H54 (cell line): Measurements from ENCODE around the gene ZBTB20.

Source experiments
- DNase-seq: peaks from one replicate; pipeline ENCODE4 v3.0.0; 2011; ENCODE audit warnings: low spot score, mixed read lengths; ENCODE audit not compliant: insufficient read length
- FAIRE-seq: peaks from 3 replicates; lab custom pipeline; 2011; peaks lifted over from hg19 to GRCh38; lab: Jason Lieb, UNC
- POLR2A ChIP-seq: IDR thresholded peaks from 2 replicates; pipeline ENCODE4 v1.6.1; 2011; ENCODE audit warnings: low read depth, mild to moderate bottlenecking, low read length

Gene ZBTB20

GRCh38 chr3:114569186-114569585 lies 577.9 kb downstream of the ZBTB20 start:
- no peak for TF ChIP-seq POLR2A
- FAIRE-seq (peak; percentile 91), DNase-seq (no peak)

GRCh38 chr3:114567771-114568170 lies 579.3 kb downstream of the ZBTB20 start:
- FAIRE-seq (no peak), DNase-seq (no peak)
- no peak for TF ChIP-seq POLR2A

DNA sequence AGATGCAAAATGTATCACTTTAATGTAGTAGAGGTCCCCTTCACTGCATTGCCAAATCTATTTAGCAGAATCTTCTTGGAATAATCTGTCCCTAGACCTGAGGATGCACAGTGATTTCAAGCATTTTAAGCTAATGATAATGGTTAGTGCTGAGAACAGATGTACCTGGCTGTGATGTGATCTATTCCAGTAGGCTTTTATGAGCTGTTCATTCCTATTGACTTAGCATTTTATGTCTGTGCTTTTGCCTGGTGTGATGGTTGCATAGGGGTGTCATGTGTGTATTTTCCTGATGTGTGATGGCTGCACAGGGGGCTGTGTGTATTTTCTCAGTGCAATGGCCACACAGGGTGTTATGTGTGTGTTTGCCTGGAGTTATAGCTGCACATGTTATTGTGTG lies 580.3 kb downstream of the ZBTB20 start:
- DNase-seq, result no peak
- peak; percentile 79 for FAIRE-seq
- TF ChIP-seq POLR2A, result no peak

DNA sequence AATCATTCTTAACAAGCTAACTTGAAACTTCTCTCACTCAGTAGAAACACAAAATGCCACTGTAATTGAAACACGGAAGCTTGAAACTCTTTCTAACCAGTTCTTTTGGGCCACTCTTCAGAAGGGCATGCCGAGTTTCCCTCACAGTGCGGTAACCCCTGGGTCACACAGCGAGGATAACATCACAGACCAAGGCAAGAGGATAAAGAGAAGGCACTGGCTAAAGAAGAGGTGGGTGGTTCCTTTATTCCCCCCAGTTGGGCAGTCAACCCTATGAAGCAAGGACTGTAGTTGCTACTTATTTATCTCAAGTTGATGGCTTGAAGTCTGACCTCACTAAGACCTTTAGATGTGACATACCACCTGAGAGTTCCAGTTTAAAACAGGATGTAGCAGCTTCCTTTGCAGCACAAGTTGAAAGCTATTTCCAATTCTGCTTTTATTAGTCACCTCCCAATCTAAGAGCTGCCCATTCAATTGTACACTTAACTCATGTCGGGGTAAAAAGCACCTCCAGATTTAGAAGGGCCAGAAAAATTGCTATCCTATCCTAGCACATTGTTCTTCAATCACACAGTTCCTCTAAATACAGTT lies 580.8 kb downstream of the ZBTB20 start:
- DNase-seq (no peak), FAIRE-seq (peak; percentile 15)
- no peak for TF ChIP-seq POLR2A

- FAIRE-seq, result no peak
- no peak for TF ChIP-seq POLR2A
Measured at GRCh38 chr3:114565216-114565615, 581.9 kb downstream of the ZBTB20 start.

DNA sequence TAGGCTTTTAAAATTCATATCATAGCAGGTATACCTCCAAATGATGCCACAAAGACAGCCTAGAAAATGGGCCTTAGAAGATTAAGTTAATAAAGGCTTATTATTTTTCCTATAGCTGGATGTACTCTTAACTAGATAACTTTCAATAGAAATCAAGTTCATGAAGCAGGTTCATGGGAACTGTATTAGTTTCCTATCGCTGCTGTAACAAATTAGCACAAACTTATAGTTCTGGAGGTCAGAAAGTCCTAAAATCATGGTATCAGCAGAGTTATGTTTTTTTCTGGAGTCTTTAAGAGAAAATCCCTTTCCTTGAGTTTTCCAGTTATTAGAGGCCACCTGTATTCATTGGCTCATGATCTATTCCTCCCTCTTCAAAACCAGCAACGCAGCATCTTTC lies 583.4 kb downstream of the ZBTB20 start:
- DNase-seq, result no peak
- no peak for FAIRE-seq
- no peak for TF ChIP-seq POLR2A

More at GRCh38 chr3:114565216-114565615, 581.9 kb downstream of the ZBTB20 start:
- no peak for DNase-seq

GRCh38 chr3:114562557-114562956 lies 584.5 kb downstream of the ZBTB20 start:
- FAIRE-seq, result no peak
- no peak for DNase-seq
- TF ChIP-seq POLR2A, result no peak

GRCh38 chr3:114558271-114558670 lies 588.8 kb downstream of the ZBTB20 start:
- no peak for TF ChIP-seq POLR2A
- FAIRE-seq (peak; percentile 52), DNase-seq (no peak)

DNA sequence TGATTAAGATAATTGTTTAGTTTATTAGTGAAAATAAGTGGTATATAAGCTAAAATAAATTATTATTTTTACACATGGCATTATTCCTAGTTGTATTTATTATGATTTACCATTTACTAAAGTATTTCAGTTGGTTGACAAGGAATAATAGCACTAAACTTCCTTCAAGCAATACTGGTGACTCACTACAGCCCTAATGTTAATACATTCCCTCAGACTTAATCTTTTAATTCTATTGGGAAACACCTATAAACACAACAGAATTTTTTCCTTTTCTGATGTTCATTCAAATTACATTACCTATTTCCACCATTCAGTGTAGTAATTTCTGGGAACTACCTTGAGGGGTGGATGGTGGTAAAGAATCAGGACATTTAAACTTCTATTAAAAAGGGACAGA lies 589.3 kb downstream of the ZBTB20 start:
- no peak for TF ChIP-seq POLR2A
- no peak for FAIRE-seq
- DNase-seq, result no peak

GRCh38 chr3:114556657-114557213 lies 590.4 kb downstream of the ZBTB20 start:
- no peak for DNase-seq
- FAIRE-seq, result no peak
- TF ChIP-seq POLR2A, result no peak

DNA sequence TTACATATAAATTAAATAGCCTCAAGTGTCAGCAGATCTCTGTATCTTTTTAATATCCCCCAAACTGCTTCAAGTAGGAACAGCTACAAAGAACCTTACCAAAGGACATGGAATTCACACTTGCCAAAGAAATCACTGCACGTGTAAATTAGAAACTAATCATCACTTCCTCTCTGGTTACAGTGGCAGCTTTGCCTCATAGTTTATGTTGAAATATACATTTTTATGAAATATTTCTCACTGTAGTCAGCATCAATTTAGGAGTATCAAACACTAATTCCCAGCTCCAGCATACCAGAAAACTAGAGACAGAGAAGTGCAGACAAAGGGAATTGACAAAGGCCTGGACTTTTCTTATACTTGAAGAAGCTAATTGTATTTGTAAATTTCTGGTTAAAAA lies 592.4 kb downstream of the ZBTB20 start:
- no peak for TF ChIP-seq POLR2A
- FAIRE-seq, result no peak
- DNase-seq, result no peak

- TF ChIP-seq POLR2A, result no peak
- FAIRE-seq (peak; percentile 15), DNase-seq (no peak)
Measured at GRCh38 chr3:114553949-114554593, 593.0 kb downstream of the ZBTB20 start.

DNA sequence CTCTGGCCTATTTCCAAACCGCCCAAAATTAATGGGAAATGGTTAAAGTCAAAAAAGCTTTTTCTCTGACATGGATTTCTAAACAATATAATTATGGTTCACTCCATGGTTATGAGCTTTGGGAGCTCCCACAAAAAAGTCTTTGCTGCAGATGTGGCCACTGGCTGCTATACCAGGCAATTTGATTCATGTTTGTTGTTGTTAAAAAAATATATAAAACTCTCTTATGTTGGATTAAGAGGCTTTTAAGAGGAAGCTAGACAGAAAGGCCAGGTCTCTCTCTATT lies 594.6 kb downstream of the ZBTB20 start:
- TF ChIP-seq POLR2A, result no peak
- FAIRE-seq (no peak), DNase-seq (no peak)

DNA sequence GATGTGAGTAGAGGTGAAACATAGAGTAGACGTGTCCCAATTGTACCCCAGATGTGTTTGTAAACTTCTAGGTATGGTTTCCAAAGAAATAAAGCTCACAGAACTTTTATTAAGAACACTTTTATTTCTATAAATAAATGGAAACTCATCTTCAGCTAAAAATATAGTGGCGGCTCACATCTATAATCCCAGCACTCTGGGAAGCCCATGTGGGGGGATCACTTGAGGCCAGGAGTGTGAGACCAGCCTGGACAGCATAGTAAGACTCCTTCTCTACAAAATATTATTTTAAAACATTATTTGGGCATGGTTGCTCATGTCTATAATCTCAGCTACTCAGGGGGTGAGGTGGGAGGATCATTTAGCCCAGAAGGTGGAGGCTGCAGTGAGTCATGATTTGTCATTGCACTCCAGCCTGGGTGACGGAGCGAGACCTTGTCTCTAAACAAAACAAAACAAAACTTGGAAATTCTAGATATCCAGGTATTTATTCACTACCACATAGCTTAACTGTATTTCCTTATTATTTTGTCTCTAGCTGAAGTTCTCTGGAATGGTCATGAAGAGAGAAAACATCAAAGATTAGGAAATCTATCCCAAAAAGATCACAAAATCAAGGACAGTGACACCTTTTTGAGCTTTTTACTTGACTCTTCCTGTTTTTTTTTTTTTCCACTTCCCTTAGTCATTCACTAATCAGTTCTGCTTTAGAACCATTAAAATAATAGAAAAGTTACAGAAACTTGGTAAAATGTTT lies 595.1 kb downstream of the ZBTB20 start:
- FAIRE-seq (peak; percentile 98), DNase-seq (no peak)
- TF ChIP-seq POLR2A, result no peak
